ENCODE measurements around the gene MFGE8. TPM values are rescaled to one million over a fixed set of nuclear protein-coding genes. Genes with fewer than 3 reads are reported as not detected.
A peak's percentile ranks its signal among the peaks of the same experiment; 100 is the strongest.

Gene MFGE8
- total RNA-seq, 1 experiment from 2014 or later = 32.0 TPM

- no peak within 1 kb of the TSS for H3K27ac ChIP-seq (ENCODE audit: low read length)
- H3K4me1 ChIP-seq (ENCODE audit: insufficient read depth, low read length) = peaks cover 10% of the 10 kb centered on the region
- CTCF ChIA-PET = interaction anchor here (0.6 kb wide), 1 partner anchor 257 kb away, joined by 3 read pairs; the partner anchor contains the start of gene ISG20
- H4K20me1 ChIP-seq (ENCODE audit: low read length) = no peaks in the 10 kb centered on the region
- H3K27me3 ChIP-seq (ENCODE audit: low read length) = no peaks in the 10 kb centered on the region
- TF ChIP-seq CTCF (conservative IDR thresholded peaks at IDR 0.05; ENCODE audit: low read depth, low read length) (no peak), EZH2phosphoT487 (IDR thresholded peaks at IDR 0.05; ENCODE audit: borderline replicate concordance, low read length) (no peak), EZH2 (IDR thresholded peaks at IDR 0.05; ENCODE audit: low read length, unreplicated experiment) (no peak)
- no peak within 1 kb of the TSS; the same call in 1 of the 2 replicates for H3K4me3 ChIP-seq (ENCODE audit: low read length)
- no TSS peak for BruUV-seq (replicated peaks)
- peak within 1 kb of the TSS; percentile 65 for H2AFZ ChIP-seq (ENCODE audit: low read length)
- no peaks in the 10 kb centered on the region for H3F3A ChIP-seq (ENCODE audit: low read length, unreplicated experiment)
- H3K9ac ChIP-seq (ENCODE audit: low read length) = no peak within 1 kb of the TSS
- DNase-seq = no peak
- ATAC-seq = no peak
- no peaks in the 10 kb centered on the region for H3K79me2 ChIP-seq (ENCODE audit: low read length)
- H3K9me3 ChIP-seq (ENCODE audit: low read length) = no peaks in the 10 kb centered on the region
- no peaks in the 10 kb centered on the region for H3K36me3 ChIP-seq (ENCODE audit: low read depth, low read length)
- POLR2A ChIA-PET (ENCODE audit: unreplicated experiment) = no interaction called here
- H3K4me2 ChIP-seq (ENCODE audit: low read length) = peak within 1 kb of the TSS; percentile 75
- intact Hi-C loops (cut with micrococcal nuclease) = no loop called here
- no peaks in the 10 kb centered on the region for H3K9me2 ChIP-seq (replicated peaks; ENCODE audit: low read length)
Observed at GRCh38 chr15:88894819-88895767, 18.1 kb downstream of the MFGE8 start, which contains the start of gene HAPLN3. HAPLN3 (minus strand) TSS chr15:88895544; CDS start chr15:88887298, 8,246 bp downstream.

- peak; percentile 79 for ATAC-seq
- TF ChIP-seq CTCF (conservative IDR thresholded peaks at IDR 0.05; ENCODE audit: low read depth, low read length) (peak; percentile 85), EZH2 (IDR thresholded peaks at IDR 0.05; ENCODE audit: low read length, unreplicated experiment) (no peak), EZH2phosphoT487 (IDR thresholded peaks at IDR 0.05; ENCODE audit: borderline replicate concordance, low read length) (no peak)
- H2AFZ ChIP-seq (ENCODE audit: low read length) = peak overlapping the region; percentile 65
- H3F3A ChIP-seq (ENCODE audit: low read length, unreplicated experiment) = no peaks in the 10 kb centered on the region
- no peaks in the 10 kb centered on the region for H3K36me3 ChIP-seq (ENCODE audit: low read depth, low read length)
- intact Hi-C loops (cut with micrococcal nuclease) = no loop called here
- no peaks in the 10 kb centered on the region for H3K27me3 ChIP-seq (ENCODE audit: low read length)
- no peak overlapping the region; the same call in 1 of the 2 replicates for H3K4me3 ChIP-seq (ENCODE audit: low read length)
- ChIA-PET CTCF (interaction anchor here (0.5 kb wide), 1 partner anchor 141 kb away, joined by 4 read pairs; no protein-coding TSS in a partner anchor), POLR2A (ENCODE audit: unreplicated experiment) (no interaction called here)
- no peak overlapping the region for H3K27ac ChIP-seq (ENCODE audit: low read length)
- no TSS peak for BruUV-seq (replicated peaks)
- H3K9me2 ChIP-seq (replicated peaks; ENCODE audit: low read length) = no peaks in the 10 kb centered on the region
- no peaks in the 10 kb centered on the region for H3K79me2 ChIP-seq (ENCODE audit: low read length)
- no peaks in the 10 kb centered on the region for H4K20me1 ChIP-seq (ENCODE audit: low read length)
- peak overlapping the region; percentile 75 for H3K4me2 ChIP-seq (ENCODE audit: low read length)
- H3K9me3 ChIP-seq (ENCODE audit: low read length) = no peaks in the 10 kb centered on the region
- peaks cover 10% of the 10 kb centered on the region for H3K4me1 ChIP-seq (ENCODE audit: insufficient read depth, low read length)
- peak; percentile 77 for DNase-seq
- H3K9ac ChIP-seq (ENCODE audit: low read length) = no peak overlapping the region
Observed at GRCh38 chr15:88894348-88894818, 18.8 kb downstream of the MFGE8 start.

Data from PC-3 (cell line).